Suprapubic skin (tissue), 4 donors: ENCODE data around the gene SEC63. TPM values are rescaled to one million over a fixed set of nuclear protein-coding genes. Genes with fewer than 3 reads are reported as not detected.

Source experiments
- DNase-seq, 2 donors: peaks; one replicate each; pipeline ENCODE4 v3.0.0-alpha.2; 2019; ENCODE audit warnings: low spot score in 2 of 2
- H3K27ac ChIP-seq: fragments of 200-600 bp; sonication (generic); one replicate; pipeline ENCODE4 v1.5.1; 2019
- H3K27me3 ChIP-seq: fragments of 200-600 bp; sonication (generic); one replicate; pipeline ENCODE4 v1.5.1; 2019
- H3K36me3 ChIP-seq: fragments of 200-600 bp; sonication (generic); one replicate; pipeline ENCODE4 v1.5.1; 2019
- H3K4me1 ChIP-seq: fragments of 200-600 bp; sonication (generic); one replicate; pipeline ENCODE4 v1.5.1; 2019
- H3K4me3 ChIP-seq: fragments of 200-600 bp; sonication (generic); one replicate; pipeline ENCODE4 v1.5.1; 2019; ENCODE audit warnings: mild to moderate bottlenecking
- H3K9me3 ChIP-seq: fragments of 200-600 bp; sonication (generic); one replicate; pipeline ENCODE4 v1.5.1; 2019
- CTCF ChIP-seq, 2 donors: fragments of 200-600 bp in 1 of 2; fragments of 450-650 bp in 1 of 2; sonication (generic) in 1 of 2; IDR thresholded peaks; one replicate each; pipeline ENCODE4 v1.5.1; 2016 to 2019; ENCODE audit warnings: antibody characterized with exemption in 2 of 2, mild to moderate bottlenecking in 1 of 2, moderate library complexity in 1 of 2
- EP300 ChIP-seq: sonication (generic); formaldehyde crosslinking; IDR thresholded peaks from one replicate; pipeline ENCODE4 v1.6.1; 2017; ENCODE audit warnings: antibody characterized with exemption
- POLR2A ChIP-seq, 2 donors: fragments of 450-650 bp; IDR thresholded peaks; one replicate each; pipeline ENCODE4 v1.6.1; 2017; ENCODE audit warnings: antibody characterized with exemption in 2 of 2, mild to moderate bottlenecking in 2 of 2, moderate library complexity in 2 of 2
- POLR2AphosphoS5 ChIP-seq, 3 donors: sonication (generic); formaldehyde crosslinking; IDR thresholded peaks; one replicate each; pipeline ENCODE4 v1.6.1; 2017; ENCODE audit warnings: antibody characterized with exemption in 3 of 3
- WGBS: methylation state at CpG from one replicate; pipeline ENCODE4 v1.1.5; 2018; 5-methylcytosine and 5-hydroxymethylcytosine counted together
- total RNA-seq, 4 donors: library from RNA; depleted of rRNA; stranded (reverse); fragments of >200 nt; gene quantifications; one replicate each; pipeline ENCODE4 v1.1.0, GENCODE V29; 2016

SEC63 gene
- total RNA-seq, 4 donors from 2014 or later, result 31.6 to 54.1 (median 42.4) TPM

GRCh38 chr6:107972413-107973096 lies 14.5 kb upstream of the SEC63 start:
- H3K4me1 ChIP-seq, result no peaks in the 10 kb centered on the region
- no peaks in the 10 kb centered on the region for H3K36me3 ChIP-seq
- no peak for DNase-seq
- H3K27me3 ChIP-seq, result no peaks in the 10 kb centered on the region
- H3K27ac ChIP-seq, result no peak overlapping the region
- no peaks in the 10 kb centered on the region for H3K9me3 ChIP-seq
- 76% methylated on average over 8 of the region's 8 CpGs for WGBS
- H3K4me3 ChIP-seq, result no peak overlapping the region
- TF ChIP-seq CTCF (IDR thresholded peaks at IDR 0.05) (no peak), EP300 (no peak), POLR2A (IDR thresholded peaks at IDR 0.05) (no peak), POLR2AphosphoS5 (IDR thresholded peaks at IDR 0.05) (no peak)

GRCh38 chr6:107971181-107971580 lies 13.2 kb upstream of the SEC63 start:
- Histone ChIP-seq H3K9me3 (no peaks in the 10 kb centered on the region), H3K4me3 (no peak overlapping the region), H3K27me3 (no peaks in the 10 kb centered on the region), H3K27ac (no peak overlapping the region), H3K36me3 (no peaks in the 10 kb centered on the region), H3K4me1 (no peaks in the 10 kb centered on the region)
- DNase-seq, result no peak
- 95% methylated on average over 6 of the region's 6 CpGs for WGBS
- TF ChIP-seq POLR2A (IDR thresholded peaks at IDR 0.05) (no peak), EP300 (no peak), CTCF (IDR thresholded peaks at IDR 0.05) (no peak), POLR2AphosphoS5 (IDR thresholded peaks at IDR 0.05) (no peak)

GRCh38 chr6:107970255-107970654 lies 12.2 kb upstream of the SEC63 start:
- DNase-seq, result no peak
- 91% methylated on average over 5 of the region's 5 CpGs for WGBS
- TF ChIP-seq CTCF (IDR thresholded peaks at IDR 0.05) (no peak), EP300 (no peak), POLR2AphosphoS5 (IDR thresholded peaks at IDR 0.05) (no peak), POLR2A (IDR thresholded peaks at IDR 0.05) (no peak)

GRCh38 chr6:107968081-107968480 lies 10.1 kb upstream of the SEC63 start:
- H3K4me3 ChIP-seq, result no peak overlapping the region
- no peak for TF ChIP-seq CTCF (IDR thresholded peaks at IDR 0.05)
- TF ChIP-seq POLR2AphosphoS5 (IDR thresholded peaks at IDR 0.05), result no peak
- no peak for TF ChIP-seq EP300
- TF ChIP-seq POLR2A (IDR thresholded peaks at IDR 0.05), result no peak
- H3K4me1 ChIP-seq, result peaks cover 13% of the 10 kb centered on the region
- H3K9me3 ChIP-seq, result no peaks in the 10 kb centered on the region
- no peak overlapping the region for H3K27ac ChIP-seq
- no peaks in the 10 kb centered on the region for H3K27me3 ChIP-seq
- no peak for DNase-seq
- no peaks in the 10 kb centered on the region for H3K36me3 ChIP-seq
- WGBS, result 47% methylated on average over 5 of the region's 5 CpGs

More at GRCh38 chr6:107970255-107970654, 12.2 kb upstream of the SEC63 start:
- Histone ChIP-seq H3K9me3 (no peaks in the 10 kb centered on the region), H3K36me3 (no peaks in the 10 kb centered on the region), H3K4me1 (peaks cover 8% of the 10 kb centered on the region), H3K4me3 (no peak overlapping the region), H3K27me3 (no peaks in the 10 kb centered on the region), H3K27ac (no peak overlapping the region)

GRCh38 chr6:107965746-107966145 lies 7.7 kb upstream of the SEC63 start:
- Histone ChIP-seq H3K27ac (peak overlapping the region; percentile 43), H3K9me3 (no peaks in the 10 kb centered on the region), H3K4me3 (no peak overlapping the region), H3K36me3 (no peaks in the 10 kb centered on the region), H3K4me1 (peaks cover 13% of the 10 kb centered on the region), H3K27me3 (no peaks in the 10 kb centered on the region)
- 58% methylated on average over 4 of the region's 4 CpGs for WGBS
- no peak for DNase-seq
- TF ChIP-seq CTCF (IDR thresholded peaks at IDR 0.05) (no peak), POLR2AphosphoS5 (IDR thresholded peaks at IDR 0.05) (no peak), POLR2A (IDR thresholded peaks at IDR 0.05) (no peak), EP300 (no peak)
